ENCODE measurements around the gene C1QTNF6. TPM values are rescaled to one million over a fixed set of nuclear protein-coding genes. Genes with fewer than 3 reads are reported as not detected.

Gene C1QTNF6
- polyA plus RNA-seq, 2 of the 4 experiments (the other 2 are of a cell fraction), result 18.6 to 24.5 TPM

DNA sequence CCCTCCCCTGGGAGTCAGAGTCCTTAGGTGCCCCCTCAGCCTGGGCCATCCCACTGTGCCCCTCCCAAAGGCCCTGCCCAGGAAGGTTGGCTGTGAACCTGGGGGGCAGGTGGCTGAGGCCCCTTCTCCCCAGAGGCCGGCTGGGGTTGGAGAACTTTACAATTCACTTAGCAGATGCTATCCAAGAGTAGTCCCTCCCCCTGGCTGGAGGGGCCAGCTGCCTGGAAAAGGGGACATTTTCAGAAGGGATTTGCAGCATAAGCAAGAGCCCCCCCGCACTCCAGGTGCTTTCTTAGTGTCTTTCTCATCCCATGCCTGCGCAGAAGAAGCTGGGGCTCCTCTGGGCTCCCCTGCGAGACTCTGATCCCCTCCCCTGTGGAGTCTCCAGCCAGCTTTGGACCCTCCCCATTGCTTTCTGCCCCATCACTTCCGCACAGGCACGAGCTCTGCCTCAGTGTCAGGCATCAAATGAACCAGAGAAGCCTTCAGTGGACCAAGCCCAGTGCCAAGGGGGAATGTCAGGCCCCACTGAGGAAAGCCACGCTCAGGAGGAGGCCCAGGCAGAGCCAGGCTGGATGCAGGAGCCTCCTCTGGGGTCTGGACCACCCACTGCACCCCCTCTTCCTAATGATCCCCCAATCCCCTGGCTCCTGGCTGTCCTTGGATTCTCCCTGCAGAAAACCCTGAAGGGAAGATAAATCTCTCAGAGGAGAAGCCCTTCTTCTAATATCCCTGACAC lies 20.5 kb upstream of the C1QTNF6 start:
- ChIA-PET CTCF (interaction anchor here (0.6 to 4.6 kb wide), 3 partner anchors 10 to 416 kb away, joined by 3 to 28 read pairs (median 13); no protein-coding TSS in a partner anchor), POLR2A (interaction anchor here (0.6 kb wide), 1 partner anchor 9 kb away, joined by 7 read pairs; no protein-coding TSS in a partner anchor)
- ATAC-seq, result no peak
- Histone ChIP-seq H3K4me1 (no peaks in the 10 kb centered on the region), H3K4me2 (no peak overlapping the region), H3K27ac (no peak overlapping the region), H3K9me3 (no peaks in the 10 kb centered on the region), H3K4me3 (no peak overlapping the region)
- DNase-seq (ENCODE audit: low read depth in 1 of 2, low spot score in 1 of 2), result no peak
- FAIRE-seq, result no peak
- TF ChIP-seq CHD2 (IDR thresholded peaks at IDR 0.05; ENCODE audit: low read length, partially characterized antibody) (no peak), RAD21 (conservative IDR thresholded peaks at IDR 0.05 in 1 of 2, IDR thresholded peaks at IDR 0.05 in 1 of 2) (no peak)
- WGBS (ENCODE audit: missing lambda C conversion rate), result 71% methylated on average over 5 of the region's 7 CpGs

DNA sequence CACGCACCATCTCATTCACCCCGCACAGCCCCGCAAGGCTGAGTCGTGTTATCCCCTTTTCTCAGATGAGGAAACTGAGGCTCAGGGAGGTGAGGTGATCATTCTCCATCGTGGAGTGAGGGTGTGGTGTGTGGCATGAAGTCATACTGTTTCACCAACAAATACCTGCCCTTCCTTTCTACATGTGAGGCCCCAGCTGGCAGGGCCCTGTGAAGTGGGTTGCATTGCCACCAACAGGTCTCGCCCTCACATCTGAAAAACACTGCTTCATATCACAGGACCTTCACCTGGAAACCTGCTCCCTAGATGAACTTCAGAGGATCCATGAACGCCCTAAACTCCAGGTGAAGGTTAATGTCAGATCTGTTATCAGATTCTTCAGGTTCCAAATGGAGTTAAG lies 19.9 kb upstream of the C1QTNF6 start:
- ChIA-PET CTCF (interaction anchor here (0.6 to 4.6 kb wide), 2 partner anchors 9 to 415 kb away, joined by 3 to 28 read pairs; no protein-coding TSS in a partner anchor), POLR2A (no interaction called here)
- DNase-seq (ENCODE audit: low read depth in 1 of 2, low spot score in 1 of 2) (no peak), ATAC-seq (no peak), FAIRE-seq (no peak)
- 78% methylated on average over 7 of the region's 7 CpGs for WGBS (ENCODE audit: missing lambda C conversion rate)
- Histone ChIP-seq H3K4me1 (no peaks in the 10 kb centered on the region), H3K9me3 (no peaks in the 10 kb centered on the region), H3K4me3 (no peak overlapping the region), H3K27ac (no peak overlapping the region), H3K4me2 (no peak overlapping the region)
- TF ChIP-seq ESRRA (IDR thresholded peaks at IDR 0.05; ENCODE audit: borderline replicate concordance, low read length) (no peak), ZC3H11A (IDR thresholded peaks at IDR 0.05) (no peak), SREBF2 (IDR thresholded peaks at IDR 0.05) (no peak), HOXB5 (CRISPR knock-in tag; IDR thresholded peaks at IDR 0.05) (no peak)
- TF ChIP-seq, protein P1, sequence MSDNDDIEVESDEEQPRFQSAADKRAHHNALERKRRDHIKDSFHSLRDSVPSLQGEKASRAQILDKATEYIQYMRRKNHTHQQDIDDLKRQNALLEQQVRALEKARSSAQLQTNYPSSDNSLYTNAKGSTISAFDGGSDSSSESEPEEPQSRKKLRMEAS (IDR thresholded peaks at IDR 0.05), result no peak
- TF ChIP-seq, protein P2, sequence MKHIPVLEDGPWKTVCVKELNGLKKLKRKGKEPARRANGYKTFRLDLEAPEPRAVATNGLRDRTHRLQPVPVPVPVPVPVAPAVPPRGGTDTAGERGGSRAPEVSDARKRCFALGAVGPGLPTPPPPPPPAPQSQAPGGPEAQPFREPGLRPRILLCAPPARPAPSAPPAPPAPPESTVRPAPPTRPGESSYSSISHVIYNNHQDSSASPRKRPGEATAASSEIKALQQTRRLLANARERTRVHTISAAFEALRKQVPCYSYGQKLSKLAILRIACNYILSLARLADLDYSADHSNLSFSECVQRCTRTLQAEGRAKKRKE (CRISPR knock-in tag; IDR thresholded peaks at IDR 0.05; ENCODE audit: low read depth), result no peak

DNA sequence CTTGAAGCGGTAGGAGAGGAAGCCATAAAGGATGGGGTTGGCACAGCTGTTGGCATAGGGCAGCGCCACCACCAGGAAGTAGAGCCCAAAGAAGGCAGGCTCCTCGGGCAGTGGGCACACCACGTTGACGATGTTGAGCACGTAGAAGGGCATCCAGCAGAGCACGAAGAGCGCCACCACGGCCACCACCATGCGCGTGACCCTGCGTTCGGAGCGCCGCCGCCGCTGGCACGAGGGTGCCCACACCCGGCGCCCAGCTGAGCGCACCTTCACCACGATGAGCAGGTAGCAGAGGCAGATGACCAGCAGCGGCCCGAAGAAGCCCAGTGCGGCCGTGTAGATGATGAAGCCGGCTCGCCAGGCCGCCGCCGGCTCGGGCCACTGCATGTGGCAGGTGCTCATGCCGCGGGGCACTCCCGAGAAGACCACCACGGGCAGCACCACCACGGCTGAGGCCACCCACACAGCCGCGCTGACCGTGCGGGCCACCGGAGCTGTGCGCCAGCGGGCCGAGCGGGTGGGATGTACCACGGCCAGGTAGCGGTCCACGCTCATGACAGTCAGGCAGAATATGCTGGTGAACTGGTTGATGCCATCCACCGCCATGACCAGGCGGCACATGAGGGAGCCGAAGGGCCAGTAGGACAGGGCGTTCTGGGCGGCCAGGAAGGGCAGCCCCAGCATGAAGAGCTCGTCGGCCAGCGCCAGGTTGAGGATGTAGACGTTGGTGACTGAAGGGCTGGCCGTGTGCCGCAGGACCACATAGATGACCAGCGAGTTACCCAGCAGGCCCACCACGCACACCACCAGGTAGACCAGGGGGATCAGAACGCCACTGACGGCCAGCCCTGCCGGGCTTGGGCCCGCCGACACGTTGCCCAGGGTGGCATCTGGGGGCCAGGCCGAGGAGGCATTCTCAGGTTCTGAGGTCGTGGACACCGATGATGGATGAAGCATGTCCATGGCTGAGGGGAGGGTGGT lies 19.1 kb upstream of the C1QTNF6 start:
- Histone ChIP-seq H3K4me2 (no peak overlapping the region), H3K4me3 (no peak overlapping the region), H3K9me3 (no peaks in the 10 kb centered on the region), H3K4me1 (no peaks in the 10 kb centered on the region), H3K27ac (no peak overlapping the region)
- ATAC-seq, result no peak
- no peak for DNase-seq (ENCODE audit: low read depth in 1 of 2, low spot score in 1 of 2)
- ChIA-PET CTCF (interaction anchor here (1.3 to 4.6 kb wide), 2 partner anchors 9 to 18 kb away, joined by 3 to 28 read pairs; no protein-coding TSS in a partner anchor), POLR2A (no interaction called here)
- 87% methylated on average over 39 of the region's 71 CpGs for WGBS (ENCODE audit: missing lambda C conversion rate)
- FAIRE-seq, result no peak
- no peak for TF ChIP-seq MAZ (IDR thresholded peaks at IDR 0.05; ENCODE audit: borderline replicate concordance, low read depth, low read length)
- TF ChIP-seq NFE2L2 (conservative IDR thresholded peaks at IDR 0.05; ENCODE audit: low read length), result no peak
- TF ChIP-seq ESRRA (IDR thresholded peaks at IDR 0.05; ENCODE audit: borderline replicate concordance, low read length), result no peak
- TF ChIP-seq, protein P3, sequence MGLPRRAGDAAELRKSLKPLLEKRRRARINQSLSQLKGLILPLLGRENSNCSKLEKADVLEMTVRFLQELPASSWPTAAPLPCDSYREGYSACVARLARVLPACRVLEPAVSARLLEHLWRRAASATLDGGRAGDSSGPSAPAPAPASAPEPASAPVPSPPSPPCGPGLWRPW (IDR thresholded peaks at IDR 0.05), result no peak
- no peak for TF ChIP-seq POLR2A (IDR thresholded peaks at IDR 0.05; ENCODE audit: low read length)
- TF ChIP-seq GATA3 (IDR thresholded peaks at IDR 0.05; ENCODE audit: borderline replicate concordance), result no peak
- TF ChIP-seq HOXA7 (CRISPR knock-in tag; IDR thresholded peaks at IDR 0.05), result no peak
- no peak for TF ChIP-seq EP300 (IDR thresholded peaks at IDR 0.05)
- TF ChIP-seq CBX2 (IDR thresholded peaks at IDR 0.05; ENCODE audit: borderline replicate concordance, low read depth), result no peak
- no peak for TF ChIP-seq FOXS1 (CRISPR knock-in tag; IDR thresholded peaks at IDR 0.05)
- TF ChIP-seq, protein P4, sequence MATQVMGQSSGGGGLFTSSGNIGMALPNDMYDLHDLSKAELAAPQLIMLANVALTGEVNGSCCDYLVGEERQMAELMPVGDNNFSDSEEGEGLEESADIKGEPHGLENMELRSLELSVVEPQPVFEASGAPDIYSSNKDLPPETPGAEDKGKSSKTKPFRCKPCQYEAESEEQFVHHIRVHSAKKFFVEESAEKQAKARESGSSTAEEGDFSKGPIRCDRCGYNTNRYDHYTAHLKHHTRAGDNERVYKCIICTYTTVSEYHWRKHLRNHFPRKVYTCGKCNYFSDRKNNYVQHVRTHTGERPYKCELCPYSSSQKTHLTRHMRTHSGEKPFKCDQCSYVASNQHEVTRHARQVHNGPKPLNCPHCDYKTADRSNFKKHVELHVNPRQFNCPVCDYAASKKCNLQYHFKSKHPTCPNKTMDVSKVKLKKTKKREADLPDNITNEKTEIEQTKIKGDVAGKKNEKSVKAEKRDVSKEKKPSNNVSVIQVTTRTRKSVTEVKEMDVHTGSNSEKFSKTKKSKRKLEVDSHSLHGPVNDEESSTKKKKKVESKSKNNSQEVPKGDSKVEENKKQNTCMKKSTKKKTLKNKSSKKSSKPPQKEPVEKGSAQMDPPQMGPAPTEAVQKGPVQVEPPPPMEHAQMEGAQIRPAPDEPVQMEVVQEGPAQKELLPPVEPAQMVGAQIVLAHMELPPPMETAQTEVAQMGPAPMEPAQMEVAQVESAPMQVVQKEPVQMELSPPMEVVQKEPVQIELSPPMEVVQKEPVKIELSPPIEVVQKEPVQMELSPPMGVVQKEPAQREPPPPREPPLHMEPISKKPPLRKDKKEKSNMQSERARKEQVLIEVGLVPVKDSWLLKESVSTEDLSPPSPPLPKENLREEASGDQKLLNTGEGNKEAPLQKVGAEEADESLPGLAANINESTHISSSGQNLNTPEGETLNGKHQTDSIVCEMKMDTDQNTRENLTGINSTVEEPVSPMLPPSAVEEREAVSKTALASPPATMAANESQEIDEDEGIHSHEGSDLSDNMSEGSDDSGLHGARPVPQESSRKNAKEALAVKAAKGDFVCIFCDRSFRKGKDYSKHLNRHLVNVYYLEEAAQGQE (IDR thresholded peaks at IDR 0.05), result no peak
- TF ChIP-seq NPAS2 (CRISPR knock-in tag; IDR thresholded peaks at IDR 0.05; ENCODE audit: borderline replicate concordance), result no peak
- no peak for TF ChIP-seq ZNF302 (CRISPR knock-in tag; IDR thresholded peaks at IDR 0.05)

All from A549 (cell line).